ENCODE measurements around the gene MCF2L. TPM values are rescaled to one million over a fixed set of nuclear protein-coding genes. Genes with fewer than 3 reads are reported as not detected.

The MCF2L gene
- total RNA-seq, 1 donor from 2014 or later = 90.0 TPM

GRCh38 chr13:113043931-113044330 lies 74.9 kb downstream of the MCF2L start:
- no peaks in the 10 kb centered on the region for H3K9me3 Mint-ChIP-seq (ENCODE audit: low read depth)
- no peak for DNase-seq (ENCODE audit: low spot score, unreplicated experiment)
- no peaks in the 10 kb centered on the region for H3K4me1 Mint-ChIP-seq (ENCODE audit: low read depth)
- H3K36me3 Mint-ChIP-seq (ENCODE audit: insufficient read depth) = peaks cover 12% of the 10 kb centered on the region
- no peak overlapping the region for H3K4me3 Mint-ChIP-seq (ENCODE audit: low read depth)
- H3K27ac Mint-ChIP-seq = no peak overlapping the region
- no peak for TF ChIP-seq CTCF (IDR thresholded peaks at IDR 0.05; ENCODE audit: unreplicated experiment)
- no peaks in the 10 kb centered on the region for H3K27me3 Mint-ChIP-seq

GRCh38 chr13:113044391-113045114 lies 75.5 kb downstream of the MCF2L start:
- H3K4me1 Mint-ChIP-seq (ENCODE audit: low read depth) = no peaks in the 10 kb centered on the region
- H3K36me3 Mint-ChIP-seq (ENCODE audit: insufficient read depth) = peaks cover 10% of the 10 kb centered on the region
- no peak overlapping the region for H3K4me3 Mint-ChIP-seq (ENCODE audit: low read depth)
- DNase-seq (ENCODE audit: low spot score, unreplicated experiment) = no peak
- no peak for TF ChIP-seq CTCF (IDR thresholded peaks at IDR 0.05; ENCODE audit: unreplicated experiment)
- H3K27ac Mint-ChIP-seq = no peak overlapping the region
- H3K27me3 Mint-ChIP-seq = no peaks in the 10 kb centered on the region
- H3K9me3 Mint-ChIP-seq (ENCODE audit: low read depth) = no peaks in the 10 kb centered on the region

- peaks cover 10% of the 10 kb centered on the region for H3K36me3 Mint-ChIP-seq (ENCODE audit: insufficient read depth)
- TF ChIP-seq CTCF (IDR thresholded peaks at IDR 0.05; ENCODE audit: unreplicated experiment) = no peak
- no peaks in the 10 kb centered on the region for H3K9me3 Mint-ChIP-seq (ENCODE audit: low read depth)
- no peak overlapping the region for H3K4me3 Mint-ChIP-seq (ENCODE audit: low read depth)
- DNase-seq (ENCODE audit: low spot score, unreplicated experiment) = no peak
- H3K27ac Mint-ChIP-seq = no peak overlapping the region
- H3K27me3 Mint-ChIP-seq = no peaks in the 10 kb centered on the region
- H3K4me1 Mint-ChIP-seq (ENCODE audit: low read depth) = no peaks in the 10 kb centered on the region
Observed at GRCh38 chr13:113045251-113046127, 76.5 kb downstream of the MCF2L start.

GRCh38 chr13:113046128-113046882 lies 77.3 kb downstream of the MCF2L start:
- Mint-ChIP-seq H3K27me3 (no peaks in the 10 kb centered on the region), H3K4me1 (ENCODE audit: low read depth) (no peaks in the 10 kb centered on the region), H3K36me3 (ENCODE audit: insufficient read depth) (peaks cover 10% of the 10 kb centered on the region), H3K9me3 (ENCODE audit: low read depth) (no peaks in the 10 kb centered on the region), H3K4me3 (ENCODE audit: low read depth) (no peak overlapping the region), H3K27ac (no peak overlapping the region)
- no peak for DNase-seq (ENCODE audit: low spot score, unreplicated experiment)
- no peak for TF ChIP-seq CTCF (IDR thresholded peaks at IDR 0.05; ENCODE audit: unreplicated experiment)

- TF ChIP-seq CTCF (IDR thresholded peaks at IDR 0.05; ENCODE audit: unreplicated experiment) = no peak
- Mint-ChIP-seq H3K4me1 (ENCODE audit: low read depth) (no peaks in the 10 kb centered on the region), H3K9me3 (ENCODE audit: low read depth) (no peaks in the 10 kb centered on the region), H3K27me3 (no peaks in the 10 kb centered on the region), H3K27ac (no peak overlapping the region), H3K4me3 (ENCODE audit: low read depth) (no peak overlapping the region), H3K36me3 (ENCODE audit: insufficient read depth) (peaks cover 10% of the 10 kb centered on the region)
- no peak for DNase-seq (ENCODE audit: low spot score, unreplicated experiment)
Observed at GRCh38 chr13:113046883-113047244, 77.8 kb downstream of the MCF2L start.

Data from progenitor cell of endocrine pancreas (in vitro differentiated cells).